Sigmoid colon (tissue), 7 donors: Measurements from ENCODE around the gene APBB2. TPM values are rescaled to one million over a fixed set of nuclear protein-coding genes. Genes with fewer than 3 reads are reported as not detected.

Experiments
- DNase-seq: peaks from one replicate; pipeline ENCODE4 v3.0.0-alpha.2; 2019
- H3K27ac ChIP-seq, 4 donors: fragments of 200-600 bp; sonication (generic); one replicate each; pipeline ENCODE4 v1.5.1; 2016 to 2019; ENCODE audit warnings: mild to moderate bottlenecking in 1 of 4
- H3K27me3 ChIP-seq, 3 donors: fragments of 200-600 bp; sonication (generic); one replicate each; pipeline ENCODE4 v1.5.1; 2019; ENCODE audit warnings: mild to moderate bottlenecking in 1 of 3
- H3K36me3 ChIP-seq, 4 donors: fragments of 200-600 bp; sonication (generic); one replicate each; pipeline ENCODE4 v1.5.1; 2016 to 2019
- H3K4me1 ChIP-seq, 4 donors: fragments of 200-600 bp; sonication (generic); one replicate each; pipeline ENCODE4 v1.5.1; 2017 to 2019
- H3K4me3 ChIP-seq, 4 donors: fragments of 200-600 bp; sonication (generic); one replicate each; pipeline ENCODE4 v1.5.1; 2017 to 2019; ENCODE audit warnings: mild to moderate bottlenecking in 2 of 4, moderate library complexity in 1 of 4
- H3K9me3 ChIP-seq, 4 donors: fragments of 200-600 bp in 3 of 4; sonication (generic) in 3 of 4; one replicate each; pipeline versions ENCODE4 v1.5.1 to v1.6.1; 2013 to 2019
- EP300 ChIP-seq, 4 donors: sonication (generic); formaldehyde crosslinking; IDR thresholded peaks; one replicate each; pipeline ENCODE4 v1.6.1; 2017; ENCODE audit warnings: antibody characterized with exemption in 4 of 4
- POLR2A ChIP-seq, 2 donors: fragments of 450-650 bp; IDR thresholded peaks; one replicate each; pipeline ENCODE4 v1.6.1; 2016; ENCODE audit warnings: antibody characterized with exemption in 2 of 2, mild to moderate bottlenecking in 2 of 2, moderate library complexity in 2 of 2
- POLR2AphosphoS5 ChIP-seq, 4 donors: sonication (generic); formaldehyde crosslinking; IDR thresholded peaks; one replicate each; pipeline ENCODE4 v1.6.1; 2017; ENCODE audit warnings: antibody characterized with exemption in 4 of 4
- WGBS, 2 donors: extraction: QIAGEN DNeasy Blood & Tissue Kit; methylation state at CpG; one replicate each; pipeline ENCODE4 v1.1.7; 2013; 5-methylcytosine and 5-hydroxymethylcytosine counted together
- intact Hi-C: fragments of 100-400 bp; cut with DNase I; formaldehyde crosslinking; loops from one replicate; pipeline ENCODE4 v1.15.1; 2023
- polyA plus RNA-seq, 3 donors: library from polyadenylated mRNA; stranded (reverse); fragments of 200-250 nt; gene quantifications; one replicate each; pipeline ENCODE4 v1.2.3, GENCODE V29; 2013
- total RNA-seq, 4 donors: library from RNA; depleted of rRNA; stranded (reverse); fragments of >200 nt; gene quantifications; one replicate each; pipeline ENCODE4 v1.1.0, GENCODE V29; 2016
- TF ChIP-seq, protein P1 (sequence below), 4 experiments: fragments of 450-650 bp in 3 of 4; fragments of 200-600 bp in 1 of 4; IDR thresholded peaks; one replicate each; pipeline ENCODE4 v1.5.1; 2016 to 2019; ENCODE audit warnings: antibody characterized with exemption in 4 of 4, mild to moderate bottlenecking in 3 of 4, moderate library complexity in 2 of 4
- donor health status: healthy with polysubstance abuse.
- donor health status: Bipolar disorder and iron deficiency.
- donor health status: healthy.

Gene APBB2
- total and polyA plus RNA-seq, 7 donors = 7.8 to 108 (median 69.1) TPM

DNA sequence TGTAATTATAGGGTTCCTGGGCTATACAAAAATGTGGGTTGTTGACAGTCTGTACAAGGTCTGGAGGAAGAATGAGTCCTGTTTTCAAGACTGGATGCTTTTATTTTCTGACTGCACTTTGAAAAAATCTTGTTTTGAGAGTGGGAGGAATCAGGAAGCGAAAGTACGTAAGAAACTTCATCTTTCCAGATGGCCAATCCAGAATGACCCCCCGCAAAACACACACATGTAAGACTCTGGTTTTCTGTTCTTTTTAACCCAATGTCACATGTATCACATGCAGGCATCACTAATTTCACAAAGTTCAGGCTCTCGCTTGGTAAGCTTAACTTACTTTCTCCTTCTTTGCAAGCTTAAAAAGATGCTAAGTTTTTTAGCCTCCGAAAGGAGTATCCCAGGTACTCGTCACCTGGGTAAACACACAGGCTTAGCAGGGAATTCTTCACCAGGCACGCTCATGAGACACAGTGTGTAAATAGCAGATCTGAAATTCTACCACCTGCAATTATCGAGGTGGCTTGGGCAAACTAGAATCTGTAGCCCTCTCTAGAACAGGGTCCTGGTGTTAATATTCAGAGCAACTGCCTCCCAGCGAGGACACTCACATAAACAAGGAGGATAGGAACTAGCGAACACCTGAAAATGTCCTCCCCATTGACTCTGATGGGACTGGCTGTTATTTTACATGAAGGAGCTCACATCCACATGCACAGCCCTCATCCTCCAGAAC, 373.9 kb downstream of the APBB2 start:
- TF ChIP-seq, protein P1, sequence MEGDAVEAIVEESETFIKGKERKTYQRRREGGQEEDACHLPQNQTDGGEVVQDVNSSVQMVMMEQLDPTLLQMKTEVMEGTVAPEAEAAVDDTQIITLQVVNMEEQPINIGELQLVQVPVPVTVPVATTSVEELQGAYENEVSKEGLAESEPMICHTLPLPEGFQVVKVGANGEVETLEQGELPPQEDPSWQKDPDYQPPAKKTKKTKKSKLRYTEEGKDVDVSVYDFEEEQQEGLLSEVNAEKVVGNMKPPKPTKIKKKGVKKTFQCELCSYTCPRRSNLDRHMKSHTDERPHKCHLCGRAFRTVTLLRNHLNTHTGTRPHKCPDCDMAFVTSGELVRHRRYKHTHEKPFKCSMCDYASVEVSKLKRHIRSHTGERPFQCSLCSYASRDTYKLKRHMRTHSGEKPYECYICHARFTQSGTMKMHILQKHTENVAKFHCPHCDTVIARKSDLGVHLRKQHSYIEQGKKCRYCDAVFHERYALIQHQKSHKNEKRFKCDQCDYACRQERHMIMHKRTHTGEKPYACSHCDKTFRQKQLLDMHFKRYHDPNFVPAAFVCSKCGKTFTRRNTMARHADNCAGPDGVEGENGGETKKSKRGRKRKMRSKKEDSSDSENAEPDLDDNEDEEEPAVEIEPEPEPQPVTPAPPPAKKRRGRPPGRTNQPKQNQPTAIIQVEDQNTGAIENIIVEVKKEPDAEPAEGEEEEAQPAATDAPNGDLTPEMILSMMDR (IDR thresholded peaks at IDR 0.05) = no peak
- TF ChIP-seq EP300 (IDR thresholded peaks at IDR 0.05) = no peak
- TF ChIP-seq POLR2AphosphoS5 (IDR thresholded peaks at IDR 0.05) = no peak
- TF ChIP-seq POLR2A (IDR thresholded peaks at IDR 0.05) = no peak
- 77 to 93% methylated on average over 10 of the region's 10 CpGs for WGBS, 2 donors

DNA sequence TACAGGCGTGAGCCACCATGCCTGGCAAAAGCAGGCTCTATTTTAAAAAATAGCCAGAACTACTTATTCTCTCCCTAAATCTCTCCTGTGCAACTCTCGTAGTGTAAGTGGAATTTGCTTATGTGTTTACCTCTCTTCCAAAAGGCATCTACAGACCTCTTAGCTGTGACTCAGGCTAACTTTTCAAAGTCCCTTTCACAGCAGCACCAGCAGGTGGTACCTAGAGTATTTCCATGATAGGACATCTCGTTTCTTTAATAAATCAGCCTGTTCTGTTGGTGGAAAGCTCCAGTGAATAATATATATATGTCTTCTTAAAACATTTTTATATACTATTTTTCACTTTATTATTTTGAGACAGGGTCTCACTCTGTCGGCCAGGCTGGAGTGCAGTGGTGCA, 375.6 kb downstream of the APBB2 start:
- Histone ChIP-seq H3K36me3 (peaks cover 0 to 5% (median 2%) of the 10 kb centered on the region in 4 donors), H3K9me3 (no peaks in the 10 kb centered on the region), H3K27me3 (no peaks in the 10 kb centered on the region), H3K27ac (no peak overlapping the region), H3K4me3 (no peak overlapping the region), H3K4me1 (peaks cover 0 to 29% (median 10%) of the 10 kb centered on the region in 4 donors)
- no peak for TF ChIP-seq EP300 (IDR thresholded peaks at IDR 0.05)
- TF ChIP-seq POLR2AphosphoS5 (IDR thresholded peaks at IDR 0.05) = no peak
- TF ChIP-seq POLR2A (IDR thresholded peaks at IDR 0.05) = no peak
- TF ChIP-seq, protein P1 (IDR thresholded peaks at IDR 0.05) = no peak
- WGBS, 2 donors = 85 to 90% methylated on average over 4 of the region's 4 CpGs
- DNase-seq = no peak
- intact Hi-C loops = no loop called here

More for the DNA sequence above, 373.9 kb downstream of the APBB2 start:
- no peaks in the 10 kb centered on the region for H3K27me3 ChIP-seq
- H3K27ac ChIP-seq = no peak overlapping the region
- no peak overlapping the region for H3K4me3 ChIP-seq
- DNase-seq = no peak
- intact Hi-C loops = loop anchor here (5.0 kb wide), 2 partner anchors 57 to 93 kb away; partner anchors contain the start of gene NSUN7
- H3K36me3 ChIP-seq = peaks cover 0 to 4% (median 0%) of the 10 kb centered on the region in 4 donors
- H3K4me1 ChIP-seq = peaks cover 0 to 29% (median 13%) of the 10 kb centered on the region in 4 donors
- no peaks in the 10 kb centered on the region for H3K9me3 ChIP-seq

DNA sequence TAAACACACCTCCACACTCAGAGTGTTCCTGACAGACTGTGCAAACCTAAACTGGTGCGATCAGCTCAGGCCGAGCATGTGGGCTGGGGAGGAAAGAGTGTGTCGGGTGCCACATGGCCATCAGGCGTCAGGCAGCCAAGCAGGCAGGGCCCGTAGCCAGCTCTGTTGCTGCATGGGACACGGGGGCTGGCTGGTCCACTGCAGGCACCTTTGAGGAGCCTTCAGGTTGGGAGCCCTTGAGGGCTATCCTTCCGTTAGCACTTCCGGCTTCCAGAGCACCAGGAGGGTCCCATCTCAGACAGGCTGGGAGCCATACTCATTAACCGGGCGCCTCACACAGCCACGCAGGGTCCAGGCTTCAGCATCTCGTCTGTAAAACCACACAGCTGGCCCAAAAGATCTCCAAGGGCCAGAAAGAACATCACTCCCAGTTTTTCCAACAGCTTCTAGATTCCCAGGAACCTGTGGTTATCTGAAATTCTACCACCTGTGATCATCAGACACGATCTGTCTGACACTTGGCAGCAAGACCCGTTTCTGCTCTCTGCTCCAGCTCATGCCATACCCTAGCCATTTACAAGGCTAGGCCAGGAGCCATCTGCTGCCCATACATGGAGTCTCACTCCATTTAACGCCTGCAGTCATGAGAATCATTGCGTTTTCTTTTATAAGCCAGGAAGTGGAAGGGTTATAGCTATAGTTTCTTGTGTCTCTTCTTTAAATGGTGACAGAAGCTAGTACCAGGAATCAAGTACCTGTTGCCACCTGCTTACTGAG, 377.1 kb downstream of the APBB2 start:
- peaks cover 0 to 18% (median 10%) of the 10 kb centered on the region in 4 donors for H3K4me1 ChIP-seq
- DNase-seq = peak; percentile 81
- intact Hi-C loops = no loop called here
- no peaks in the 10 kb centered on the region for H3K9me3 ChIP-seq
- peak overlapping the region in 1 of 4 donors; percentile 1 for H3K4me3 ChIP-seq
- H3K27me3 ChIP-seq = no peaks in the 10 kb centered on the region
- WGBS, 2 donors = 86 to 90% methylated on average over 16 of the region's 16 CpGs
- TF ChIP-seq, protein P1 (IDR thresholded peaks at IDR 0.05) = no peak
- TF ChIP-seq POLR2AphosphoS5 (IDR thresholded peaks at IDR 0.05) (peak in 3 of 4 donors; percentile 33 to 57 (median 38)), POLR2A (IDR thresholded peaks at IDR 0.05) (no peak), EP300 (IDR thresholded peaks at IDR 0.05) (no peak)
- peak overlapping the region in 3 of 4 donors; percentile 36 to 62 (median 59) for H3K27ac ChIP-seq
- H3K36me3 ChIP-seq = peaks cover 0 to 7% (median 4%) of the 10 kb centered on the region in 4 donors

DNA sequence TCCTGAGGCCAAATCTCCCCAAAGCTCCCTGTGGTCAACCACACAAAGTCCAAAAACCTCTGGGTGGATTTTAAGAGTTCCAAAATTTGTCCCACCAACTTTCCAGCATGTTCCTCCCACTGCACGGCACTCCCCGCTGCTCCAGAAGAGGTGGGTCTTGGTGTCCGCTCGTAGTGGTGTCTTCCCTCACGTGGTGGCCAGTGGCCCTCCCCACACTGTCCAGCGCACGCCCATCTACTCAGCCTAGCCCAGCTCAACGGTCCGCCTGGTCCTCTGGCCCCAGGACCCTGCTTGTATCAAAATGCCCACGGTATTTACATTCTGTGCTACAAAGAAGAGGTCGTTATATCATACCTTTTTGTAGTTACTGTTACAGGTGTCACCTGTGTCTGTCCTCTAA, 381.1 kb downstream of the APBB2 start:
- no peaks in the 10 kb centered on the region for H3K27me3 ChIP-seq
- no peak overlapping the region for H3K4me3 ChIP-seq
- no peaks in the 10 kb centered on the region for H3K9me3 ChIP-seq
- intact Hi-C loops = no loop called here
- no peak for DNase-seq
- WGBS, 2 donors = 93 to 97% methylated on average over 11 of the region's 11 CpGs
- H3K27ac ChIP-seq = no peak overlapping the region
- peaks cover 0 to 13% (median 10%) of the 10 kb centered on the region in 4 donors for H3K4me1 ChIP-seq
- peaks cover 0 to 30% (median 11%) of the 10 kb centered on the region in 4 donors for H3K36me3 ChIP-seq
- TF ChIP-seq, protein P1 (IDR thresholded peaks at IDR 0.05) = no peak
- TF ChIP-seq POLR2AphosphoS5 (IDR thresholded peaks at IDR 0.05) (no peak), POLR2A (IDR thresholded peaks at IDR 0.05) (no peak), EP300 (IDR thresholded peaks at IDR 0.05) (no peak)
